Spinal cord (tissue), 10 donors: ENCODE results near the gene NUBPL. TPM values are rescaled to one million over a fixed set of nuclear protein-coding genes. Genes with fewer than 3 reads are reported as not detected.

Experiments
- DNase-seq, 6 donors: peaks; one replicate each; pipeline versions ENCODE4 v3.0.0 to v3.0.0-alpha.2; 2013 to 2015; ENCODE audit warnings: low spot score in 6 of 6, low read depth in 4 of 6
- H3K27ac ChIP-seq: one replicate; pipeline ENCODE4 v1.5.1; 2013; ENCODE audit warnings: low read depth, low read length, control low read depth
- H3K27me3 ChIP-seq: one replicate; pipeline ENCODE4 v1.6.1; 2013; ENCODE audit warnings: low read length; ENCODE audit not compliant: control insufficient read depth, insufficient read depth
- H3K36me3 ChIP-seq: one replicate; pipeline ENCODE4 v1.6.1; 2013; ENCODE audit warnings: low read length; ENCODE audit not compliant: control insufficient read depth, insufficient read depth
- H3K4me1 ChIP-seq: one replicate; pipeline ENCODE4 v1.6.1; 2013; ENCODE audit warnings: low read length; ENCODE audit not compliant: control insufficient read depth, insufficient read depth
- H3K4me3 ChIP-seq: one replicate; pipeline ENCODE4 v1.5.1; 2013; ENCODE audit warnings: low read depth, low read length, control low read depth
- H3K9me3 ChIP-seq: one replicate; pipeline ENCODE4 v1.6.1; 2013; ENCODE audit warnings: low read length; ENCODE audit not compliant: control insufficient read depth, insufficient read depth
- WGBS: methylation state at CpG from one replicate; pipeline ENCODE4 v1.1.5; 2013; ENCODE audit warnings: missing lambda C conversion rate; ENCODE audit not compliant: insufficient coverage; 5-methylcytosine and 5-hydroxymethylcytosine counted together
- polyA plus RNA-seq, 2 donors: library from polyadenylated mRNA; unstranded; fragments of 120-200 nt; gene quantifications; one replicate each; pipeline ENCODE4 v1.2.1, GENCODE V29; 2013; ENCODE audit not compliant: insufficient read length in 2 of 2
- small RNA-seq: library from RNA; depleted of rRNA; stranded (forward); fragments of <200 nt; gene quantifications from one replicate; pipeline ENCODE3, GENCODE V24; 2014; ENCODE audit warnings: low replicate concordance
- total RNA-seq, 2 donors: library from RNA; depleted of rRNA in 1 of 2; stranded (reverse); fragments of 120-200 nt in 1 of 2; fragments of >200 nt in 1 of 2; gene quantifications; one replicate each; pipeline versions ENCODE4 v1.2.3 to v1.2.4, GENCODE V29; 2013 to 2014
- donor health status: healthy.

NUBPL gene
- total and polyA plus RNA-seq, 4 donors: 11.2 to 17.9 (median 11.5) TPM

- no peaks in the 10 kb centered on the region for H3K27me3 ChIP-seq
- WGBS: 81% methylated on average over 2 of the region's 2 CpGs
- no peaks in the 10 kb centered on the region for H3K9me3 ChIP-seq
- no peak for DNase-seq
- no peak overlapping the region for H3K27ac ChIP-seq
- H3K36me3 ChIP-seq: no peaks in the 10 kb centered on the region
- no peaks in the 10 kb centered on the region for H3K4me1 ChIP-seq
- no peak overlapping the region for H3K4me3 ChIP-seq
These were observed 340.8 kb downstream of the NUBPL start for GRCh38 chr14:31902002-31902401.

- Histone ChIP-seq H3K9me3 (no peaks in the 10 kb centered on the region), H3K4me3 (no peak overlapping the region), H3K4me1 (no peaks in the 10 kb centered on the region), H3K27ac (no peak overlapping the region), H3K27me3 (no peaks in the 10 kb centered on the region), H3K36me3 (no peaks in the 10 kb centered on the region)
- 100% methylated on average over 2 of the region's 6 CpGs for WGBS
- peak in 1 of 6 donors; percentile 25 for DNase-seq
These were observed 341.9 kb downstream of the NUBPL start for GRCh38 chr14:31902945-31903646.

GRCh38 chr14:31909977-31910376 lies 348.8 kb downstream of the NUBPL start:
- Histone ChIP-seq H3K36me3 (no peaks in the 10 kb centered on the region), H3K9me3 (peaks cover 9% of the 10 kb centered on the region), H3K4me1 (no peaks in the 10 kb centered on the region), H3K27me3 (no peaks in the 10 kb centered on the region), H3K27ac (no peak overlapping the region), H3K4me3 (no peak overlapping the region)
- DNase-seq: no peak
- WGBS: 94% methylated on average over 2 of the region's 3 CpGs

Small RNA genes within 50 kb of the gene (small RNA-seq; reads per million reads assigned to genes)
- not detected for gene RNU6-455P
- gene RNU6-602P: not detected

Other genes with a start within 250 kb of the NUBPL start
- 10 to 100 TPM; 42.3 to 74.2 TPM for gene HEATR5A, start 140.9 kb upstream of the NUBPL start, total RNA-seq
- 10 to 100 TPM; 20.4 to 32.0 TPM for gene HEATR5A, start 140.9 kb upstream of the NUBPL start, polyA plus RNA-seq
- gene DTD2, start 103.9 kb upstream of the NUBPL start, total RNA-seq: 10 to 100 TPM; 26.0 to 62.5 TPM
- gene DTD2, start 103.9 kb upstream of the NUBPL start, polyA plus RNA-seq: 10 to 100 TPM; 29.5 to 37.1 TPM
- gene GPR33, start 73.4 kb upstream of the NUBPL start, total RNA-seq: not detected
- gene GPR33, start 73.4 kb upstream of the NUBPL start, polyA plus RNA-seq: not detected